HepG2 (cell line): ENCODE data around the gene CELF6. TPM values are rescaled to one million over a fixed set of nuclear protein-coding genes. Genes with fewer than 3 reads are reported as not detected.

Experiments
- ATAC-seq: fragments of 200-7000 bp; cut with Tn5 transposase; 3 replicates; pipeline ENCODE4 v1.9.1; 2020; ENCODE audit warnings: mild to moderate bottlenecking, moderate library complexity
- BruUV-seq: library from RNA; stranded (reverse); fragments of 400-500 nt; replicated peaks from 2 replicates; lab custom pipeline; 2021; lab: Mats Ljungman, UMichigan
- CTCF ChIA-PET: fragments of 300-600 bp; formaldehyde crosslinking; extraction: SDS; loops from one replicate; lab custom pipeline; 2021; ENCODE audit warnings: low total read pairs, inconsistent platforms, low intra/inter-chr PET ratio; lab: Yijun Ruan, JAX
- POLR2A ChIA-PET: fragments of 350-600 bp; sonication (Branson Sonifier 250); formaldehyde crosslinking; loops from one replicate; lab custom pipeline; 2020; ENCODE audit warnings: antibody characterized with exemption, inconsistent platforms; lab: Yijun Ruan, JAX
- DNase-seq: peaks from one replicate; pipeline ENCODE4 v3.0.0-alpha.2; 2015; ENCODE audit warnings: low spot score
- FAIRE-seq: peaks from 3 replicates; lab custom pipeline; 2011; peaks lifted over from hg19 to GRCh38; lab: Jason Lieb, UNC
- H2AFZ ChIP-seq: one replicate; pipeline ENCODE4 v1.6.1; 2011; ENCODE audit warnings: low read length, inconsistent platforms
- H3K27ac ChIP-seq: fragments of 300-600 bp; 3 replicates; pipeline ENCODE4 v1.8.0; 2011; ENCODE audit warnings: mixed run types, mild to moderate bottlenecking, mixed read lengths, low read length, inconsistent platforms; ENCODE audit not compliant: insufficient read depth; ENCODE audit errors: extremely low read length
- H3K27me3 ChIP-seq, 2 experiments: fragments of 200-600 bp in 1 of 2; 2 replicates in 1 of 2; 3 replicates in 1 of 2; pipeline versions ENCODE4 v1.6.0 to v1.8.0; 2011; ENCODE audit warnings: low read length in 2 of 2, mild to moderate bottlenecking in 2 of 2, moderate library complexity in 2 of 2, inconsistent platforms in 1 of 2; ENCODE audit not compliant: insufficient read depth in 2 of 2, control insufficient read depth in 1 of 2
- H3K36me3 ChIP-seq, 2 experiments: fragments of 200-600 bp in 1 of 2; replicated peaks in 1 of 2; 2 replicates in 1 of 2; 3 replicates in 1 of 2; pipeline versions ENCODE4 v1.5.1 to v1.8.0; 2011; ENCODE audit warnings: low read length in 2 of 2, inconsistent platforms in 1 of 2; ENCODE audit not compliant: insufficient read depth in 2 of 2, control insufficient read depth in 1 of 2
- H3K4me1 ChIP-seq: 2 replicates; pipeline ENCODE4 v1.5.1; 2012; ENCODE audit warnings: low read length, inconsistent platforms; ENCODE audit not compliant: insufficient read depth
- H3K4me2 ChIP-seq: 2 replicates; pipeline ENCODE4 v1.6.0; 2011; ENCODE audit warnings: low read depth, low read length, inconsistent platforms
- H3K4me3 ChIP-seq, 3 experiments: fragments of 200-600 bp in 1 of 3; sonication (generic), shearing (Covaris generic) in 1 of 3; replicated peaks in 1 of 3; 2 replicates each; pipeline ENCODE4 v1.5.1; 2011 to 2016; ENCODE audit warnings: low read length in 3 of 3, inconsistent platforms in 2 of 3, low read depth in 2 of 3, mild to moderate bottlenecking in 2 of 3, control low read depth in 1 of 3, mixed read lengths in 1 of 3; ENCODE audit not compliant: insufficient read depth in 1 of 3
- H3K79me2 ChIP-seq: one replicate; pipeline ENCODE4 v1.6.1; 2011; ENCODE audit warnings: low read length, inconsistent platforms; ENCODE audit not compliant: insufficient read depth
- H3K9ac ChIP-seq: 2 replicates; pipeline ENCODE4 v1.6.0; 2011; ENCODE audit warnings: mild to moderate bottlenecking, low read depth, low read length, inconsistent platforms; ENCODE audit not compliant: insufficient read depth
- H3K9me3 ChIP-seq: 2 replicates; pipeline ENCODE4 v1.5.1; 2012; ENCODE audit warnings: mild to moderate bottlenecking, low read length
- H4K20me1 ChIP-seq: 2 replicates; pipeline ENCODE4 v1.6.0; 2011; ENCODE audit warnings: inconsistent platforms, mild to moderate bottlenecking, low read length, moderate library complexity; ENCODE audit not compliant: insufficient read depth
- BCL6 ChIP-seq: IDR thresholded peaks from 2 replicates; pipeline ENCODE4 v1.6.1; 2016; ENCODE audit warnings: missing genetic modification reagents, missing compliant biosample characterization
- DDIT3 ChIP-seq: sonication (generic); formaldehyde crosslinking; IDR thresholded peaks from 2 replicates; pipeline ENCODE4 v1.4.0; 2020; ENCODE audit warnings: mild to moderate bottlenecking, missing genetic modification reagents
- FOSL1 ChIP-seq: sonication (generic); formaldehyde crosslinking; IDR thresholded peaks from 2 replicates; pipeline ENCODE4 v1.9.0; 2021; ENCODE audit warnings: missing genetic modification reagents, borderline replicate concordance
- HOMEZ ChIP-seq: IDR thresholded peaks from 2 replicates; pipeline ENCODE4 v1.6.1; 2016; ENCODE audit warnings: low read depth
- NFKBIZ ChIP-seq: IDR thresholded peaks from 2 replicates; pipeline ENCODE4 v1.6.1; 2018; ENCODE audit warnings: missing genetic modification reagents, missing compliant biosample characterization
- RXRA ChIP-seq: sonication (generic); formaldehyde crosslinking; IDR thresholded peaks from 2 replicates; pipeline ENCODE4 v1.5.1; 2020; ENCODE audit warnings: missing genetic modification reagents
- SIN3A ChIP-seq: IDR thresholded peaks from 2 replicates; pipeline ENCODE4 v1.6.1; 2011; ENCODE audit warnings: low read depth, mild to moderate bottlenecking, control low read depth, low read length, borderline replicate concordance
- SMYD3 ChIP-seq: sonication (generic); formaldehyde crosslinking; IDR thresholded peaks from 2 replicates; pipeline ENCODE4 v1.8.1; 2023; ENCODE audit warnings: mild to moderate bottlenecking, missing genetic modification reagents
- ZFP62 ChIP-seq: sonication (generic); formaldehyde crosslinking; IDR thresholded peaks from 2 replicates; pipeline ENCODE4 v1.4.0; 2020; ENCODE audit warnings: missing genetic modification reagents
- ZKSCAN8 ChIP-seq: IDR thresholded peaks from 2 replicates; pipeline ENCODE4 v1.6.1; 2016; ENCODE audit warnings: borderline replicate concordance, missing genetic modification reagents, missing compliant biosample characterization
- ZNF264 ChIP-seq: sonication (generic); formaldehyde crosslinking; IDR thresholded peaks from 2 replicates; pipeline ENCODE4 v1.4.0; 2020; ENCODE audit warnings: missing genetic modification reagents
- ZNF496 ChIP-seq: sonication (generic); formaldehyde crosslinking; IDR thresholded peaks from 2 replicates; pipeline ENCODE4 v1.8.1; 2023; ENCODE audit warnings: mild to moderate bottlenecking, moderate library complexity, missing genetic modification reagents; ENCODE audit not compliant: insufficient replicate concordance
- ZNF737 ChIP-seq: sonication (generic); formaldehyde crosslinking; IDR thresholded peaks from 2 replicates; pipeline ENCODE4 v1.5.0; 2020; ENCODE audit warnings: missing genetic modification reagents, mild to moderate bottlenecking, borderline replicate concordance
- ZNF782 ChIP-seq: sonication (generic); formaldehyde crosslinking; IDR thresholded peaks from 2 replicates; pipeline ENCODE4 v1.4.0; 2020; ENCODE audit warnings: missing genetic modification reagents, mild to moderate bottlenecking, borderline replicate concordance
- WGBS: methylation state at CpG from one replicate; pipeline ENCODE4 v1.1.6; 2017; ENCODE audit warnings: low lambda C conversion rate; 5-methylcytosine and 5-hydroxymethylcytosine counted together
- in situ Hi-C: cut with HindIII; loops from 2 replicates; pipeline ENCODE4 v1.10.0; 2017; ENCODE audit warnings: low pct_unique_long_range_greater_than_20kb; ENCODE audit not compliant: extremely low pct_ligation_motif_present
- intact Hi-C: fragments of 100-400 bp; cut with micrococcal nuclease; formaldehyde crosslinking; loops from one replicate; pipeline ENCODE4 v1.10.0; 2022; ENCODE audit not compliant: unreplicated experiment
- polyA plus RNA-seq, 8 experiments: library from polyadenylated mRNA; depleted of rRNA in 3 of 8; stranded (reverse) in 7 of 8; unstranded in 1 of 8; fragments of >200 nt; fragmentation: Illumina TruSeq in 4 of 8; extraction: Trizol in 4 of 8; gene quantifications; 2 replicates each; pipeline versions ENCODE4 v1.2.1 to v1.2.3, GENCODE V29; 2011 to 2016; ENCODE audit warnings: low read depth in 4 of 8, missing spikeins in 1 of 8, mixed read lengths in 1 of 8; ENCODE audit not compliant: insufficient read depth in 1 of 8
- total RNA-seq, 5 experiments: library from RNA; depleted of rRNA; stranded (reverse); fragments of >200 nt; fragmentation: Illumina TruSeq; extraction: Trizol; gene quantifications; 2 replicates each; pipeline ENCODE4 v1.2.3, GENCODE V29; 2016; ENCODE audit warnings: low read depth in 1 of 5

Gene CELF6
- total and polyA plus RNA-seq, 2 of the 13 experiments (the other 11 are each of a cell fraction or from before 2014, with no cell fraction given): 0.49 to 0.94 TPM

GRCh38 chr15:72269739-72270138, 50.2 kb downstream of the CELF6 start:
- POLR2A ChIA-PET: no interaction called here
- DNase-seq (no peak), FAIRE-seq (no peak), ATAC-seq (no peak)
- in situ Hi-C loops: no loop called here
- H4K20me1 ChIP-seq: no peaks in the 10 kb centered on the region
- H3K36me3 ChIP-seq: no peaks in the 10 kb centered on the region
- H3K4me2 ChIP-seq: no peak overlapping the region
- no peaks in the 10 kb centered on the region for H3K4me1 ChIP-seq
- TF ChIP-seq ZNF496 (CRISPR knock-in tag) (no peak), RXRA (no peak), ZKSCAN8 (no peak), HOMEZ (CRISPR knock-in tag) (no peak), NFKBIZ (no peak), SIN3A (no peak), ZNF737 (no peak), ZNF782 (no peak), DDIT3 (no peak), ZFP62 (CRISPR knock-in tag) (no peak), ZNF264 (no peak), BCL6 (no peak), SMYD3 (CRISPR knock-in tag) (no peak), FOSL1 (CRISPR knock-in tag) (no peak)
- no peak overlapping the region for H2AFZ ChIP-seq
- no peaks in the 10 kb centered on the region for H3K79me2 ChIP-seq
- BruUV-seq: no TSS peak
- peaks cover 0 to 2% of the 10 kb centered on the region in 2 experiments; a peak in 3 of 5 replicates for H3K27me3 ChIP-seq
- 57% methylated on average over 4 of the region's 4 CpGs for WGBS
- H3K9me3 ChIP-seq: no peaks in the 10 kb centered on the region
- CTCF ChIA-PET: no interaction called here
- intact Hi-C loops: no loop called here
- no peak overlapping the region for H3K9ac ChIP-seq
- no peak overlapping the region for H3K27ac ChIP-seq
- H3K4me3 ChIP-seq: no peak overlapping the region
